Activated naive CD8-positive, alpha-beta T cell treated with anti-CD3 and anti-CD28 coated beads, Interleukin-2, amount 50 U/mL, for 24 hours (primary cell): ENCODE results near the gene P2RY12.

Source experiments
- ATAC-seq: fragments of 150-1000 bp; cut with Tn5 transposase; one replicate; pipeline ENCODE4 v1.10.0; 2021
- DNase-seq: peaks from one replicate; pipeline ENCODE4 v3.0.0; 2021
- H3K27ac Mint-ChIP-seq: one replicate; pipeline ENCODE4 v1.8.0; 2021; ENCODE audit warnings: mild to moderate bottlenecking, mixed read lengths
- H3K27me3 Mint-ChIP-seq: one replicate; pipeline ENCODE4 v1.8.0; 2021; ENCODE audit warnings: mixed read lengths
- H3K36me3 Mint-ChIP-seq: one replicate; pipeline ENCODE4 v1.8.0; 2021; ENCODE audit warnings: low read depth, mixed read lengths
- H3K4me1 Mint-ChIP-seq: one replicate; pipeline ENCODE4 v1.8.0; 2021; ENCODE audit warnings: mixed read lengths
- H3K4me3 Mint-ChIP-seq: one replicate; pipeline ENCODE4 v1.8.0; 2021; ENCODE audit warnings: mild to moderate bottlenecking, moderate library complexity, mixed read lengths
- H3K9me3 Mint-ChIP-seq: one replicate; pipeline ENCODE4 v1.8.0; 2021; ENCODE audit warnings: mixed read lengths

The P2RY12 gene

GRCh38 chr3:151384741-151385174 is at the start of gene P2RY12:
Gene P2RY12, minus strand, starts transcription at chr3:151384753. Its CDS starts 45,908 bp downstream, at chr3:151338845.
- no peaks in the 10 kb centered on the region for H3K36me3 Mint-ChIP-seq
- no peaks in the 10 kb centered on the region for H3K27me3 Mint-ChIP-seq
- DNase-seq (no peak), ATAC-seq (no peak)
- peak within 1 kb of the TSS; percentile 18 for H3K4me3 Mint-ChIP-seq
- no peaks in the 10 kb centered on the region for H3K9me3 Mint-ChIP-seq
- peak within 1 kb of the TSS; percentile 16 for H3K27ac Mint-ChIP-seq
- H3K4me1 Mint-ChIP-seq = peaks cover 11% of the 10 kb centered on the region

- Mint-ChIP-seq H3K9me3 (no peaks in the 10 kb centered on the region), H3K27ac (no peak overlapping the region), H3K4me3 (no peak overlapping the region), H3K4me1 (no peaks in the 10 kb centered on the region), H3K36me3 (no peaks in the 10 kb centered on the region), H3K27me3 (no peaks in the 10 kb centered on the region)
- DNase-seq = no peak
- no peak for ATAC-seq
These were observed 48.2 kb upstream of the P2RY12 start for GRCh38 chr3:151432616-151433372.

- Mint-ChIP-seq H3K4me3 (no peak overlapping the region), H3K4me1 (no peaks in the 10 kb centered on the region), H3K27ac (no peak overlapping the region), H3K27me3 (no peaks in the 10 kb centered on the region), H3K9me3 (no peaks in the 10 kb centered on the region), H3K36me3 (no peaks in the 10 kb centered on the region)
- no peak for DNase-seq
- ATAC-seq = no peak
These were observed 47.4 kb upstream of the P2RY12 start for GRCh38 chr3:151431940-151432339.

GRCh38 chr3:151430821-151431484 is 46.4 kb upstream of the P2RY12 start:
- Mint-ChIP-seq H3K27ac (no peak overlapping the region), H3K4me3 (no peak overlapping the region), H3K4me1 (no peaks in the 10 kb centered on the region), H3K9me3 (no peaks in the 10 kb centered on the region), H3K27me3 (no peaks in the 10 kb centered on the region), H3K36me3 (no peaks in the 10 kb centered on the region)
- DNase-seq (no peak), ATAC-seq (no peak)

GRCh38 chr3:151428386-151428785 is 43.8 kb upstream of the P2RY12 start:
- Mint-ChIP-seq H3K27me3 (no peaks in the 10 kb centered on the region), H3K4me1 (no peaks in the 10 kb centered on the region), H3K36me3 (no peaks in the 10 kb centered on the region), H3K9me3 (no peaks in the 10 kb centered on the region), H3K4me3 (no peak overlapping the region), H3K27ac (no peak overlapping the region)
- ATAC-seq = no peak
- DNase-seq = no peak

- DNase-seq (no peak), ATAC-seq (no peak)
- H3K4me3 Mint-ChIP-seq = no peak overlapping the region
- no peaks in the 10 kb centered on the region for H3K27me3 Mint-ChIP-seq
- no peaks in the 10 kb centered on the region for H3K9me3 Mint-ChIP-seq
- no peak overlapping the region for H3K27ac Mint-ChIP-seq
- no peaks in the 10 kb centered on the region for H3K4me1 Mint-ChIP-seq
- H3K36me3 Mint-ChIP-seq = no peaks in the 10 kb centered on the region
These were observed 41.7 kb upstream of the P2RY12 start for GRCh38 chr3:151426341-151426657.

GRCh38 chr3:151425627-151426340 is 41.2 kb upstream of the P2RY12 start:
- Mint-ChIP-seq H3K4me3 (no peak overlapping the region), H3K27me3 (no peaks in the 10 kb centered on the region), H3K4me1 (no peaks in the 10 kb centered on the region), H3K9me3 (no peaks in the 10 kb centered on the region), H3K27ac (no peak overlapping the region), H3K36me3 (no peaks in the 10 kb centered on the region)
- no peak for ATAC-seq
- DNase-seq = no peak

GRCh38 chr3:151423091-151423490 is 38.5 kb upstream of the P2RY12 start:
- Mint-ChIP-seq H3K27ac (no peak overlapping the region), H3K4me3 (no peak overlapping the region), H3K9me3 (no peaks in the 10 kb centered on the region)

GRCh38 chr3:151421938-151422337 is 37.4 kb upstream of the P2RY12 start:
- Mint-ChIP-seq H3K36me3 (no peaks in the 10 kb centered on the region), H3K27me3 (no peaks in the 10 kb centered on the region), H3K4me1 (no peaks in the 10 kb centered on the region), H3K27ac (no peak overlapping the region), H3K4me3 (no peak overlapping the region), H3K9me3 (no peaks in the 10 kb centered on the region)
- ATAC-seq = no peak
- no peak for DNase-seq

More at GRCh38 chr3:151423091-151423490, 38.5 kb upstream of the P2RY12 start:
- DNase-seq (no peak), ATAC-seq (no peak)
- H3K27me3 Mint-ChIP-seq = no peaks in the 10 kb centered on the region
- no peaks in the 10 kb centered on the region for H3K36me3 Mint-ChIP-seq
- H3K4me1 Mint-ChIP-seq = no peaks in the 10 kb centered on the region

- H3K4me3 Mint-ChIP-seq = no peak overlapping the region
These were observed 35.3 kb upstream of the P2RY12 start for GRCh38 chr3:151419806-151420205.

GRCh38 chr3:151415289-151415688 is 30.7 kb upstream of the P2RY12 start:
- H3K27ac Mint-ChIP-seq = no peak overlapping the region
- no peaks in the 10 kb centered on the region for H3K27me3 Mint-ChIP-seq
- no peaks in the 10 kb centered on the region for H3K4me1 Mint-ChIP-seq
- H3K36me3 Mint-ChIP-seq = no peaks in the 10 kb centered on the region
- H3K9me3 Mint-ChIP-seq = no peaks in the 10 kb centered on the region
- H3K4me3 Mint-ChIP-seq = no peak overlapping the region
- no peak for DNase-seq
- no peak for ATAC-seq

More at GRCh38 chr3:151419806-151420205, 35.3 kb upstream of the P2RY12 start:
- Mint-ChIP-seq H3K27me3 (no peaks in the 10 kb centered on the region), H3K36me3 (no peaks in the 10 kb centered on the region), H3K4me1 (no peaks in the 10 kb centered on the region), H3K9me3 (no peaks in the 10 kb centered on the region), H3K27ac (no peak overlapping the region)
- DNase-seq (no peak), ATAC-seq (no peak)

GRCh38 chr3:151412989-151413388 is 28.4 kb upstream of the P2RY12 start:
- H3K27ac Mint-ChIP-seq = no peak overlapping the region
- no peak for ATAC-seq
- H3K27me3 Mint-ChIP-seq = no peaks in the 10 kb centered on the region
- no peak for DNase-seq
- no peaks in the 10 kb centered on the region for H3K4me1 Mint-ChIP-seq
- H3K9me3 Mint-ChIP-seq = no peaks in the 10 kb centered on the region
- no peak overlapping the region for H3K4me3 Mint-ChIP-seq
- no peaks in the 10 kb centered on the region for H3K36me3 Mint-ChIP-seq

- H3K27me3 Mint-ChIP-seq = no peaks in the 10 kb centered on the region
- H3K4me1 Mint-ChIP-seq = no peaks in the 10 kb centered on the region
- no peak overlapping the region for H3K27ac Mint-ChIP-seq
- no peaks in the 10 kb centered on the region for H3K9me3 Mint-ChIP-seq
- ATAC-seq (no peak), DNase-seq (no peak)
- no peak overlapping the region for H3K4me3 Mint-ChIP-seq
- H3K36me3 Mint-ChIP-seq = no peaks in the 10 kb centered on the region
These were observed 26.5 kb upstream of the P2RY12 start for GRCh38 chr3:151410891-151411559.

- H3K4me3 Mint-ChIP-seq = no peak overlapping the region
These were observed 23.4 kb upstream of the P2RY12 start for GRCh38 chr3:151407928-151408327.

More at GRCh38 chr3:151407928-151408327, 23.4 kb upstream of the P2RY12 start:
- DNase-seq (no peak), ATAC-seq (no peak)
- Mint-ChIP-seq H3K27ac (no peak overlapping the region), H3K9me3 (no peaks in the 10 kb centered on the region), H3K36me3 (no peaks in the 10 kb centered on the region), H3K27me3 (no peaks in the 10 kb centered on the region), H3K4me1 (no peaks in the 10 kb centered on the region)
